ENCODE data around the gene UNC5B. TPM values are rescaled to one million over a fixed set of nuclear protein-coding genes. Genes with fewer than 3 reads are reported as not detected.

Gene UNC5B
- total RNA-seq, 4 donors from 2014 or later = 3.3 to 7.0 (median 5.9) TPM

GRCh38 chr10:71299071-71299785 lies 86.9 kb downstream of the UNC5B start:
- TF ChIP-seq CTCF (IDR thresholded peaks at IDR 0.05) (no peak), POLR2A (IDR thresholded peaks at IDR 0.05) (no peak), EP300 (IDR thresholded peaks at IDR 0.05) (no peak)
- WGBS, 2 donors = 68% methylated on average over 14 of the region's 14 CpGs
- Histone ChIP-seq H3K4me1 (peaks cover 0 to 20% (median 0%) of the 10 kb centered on the region in 4 donors), H3K36me3 (no peaks in the 10 kb centered on the region), H3K27ac (no peak overlapping the region), H3K4me3 (no peak overlapping the region), H3K9me3 (no peaks in the 10 kb centered on the region), H3K27me3 (no peaks in the 10 kb centered on the region)
- no peak for DNase-seq (ENCODE audit: low spot score in 2 of 2)

- H3K4me3 ChIP-seq = no peak overlapping the region
- no peak overlapping the region for H3K27ac ChIP-seq
- no peaks in the 10 kb centered on the region for H3K36me3 ChIP-seq
- 88 to 91% methylated on average over 8 to 14 of the region's 16 CpGs for WGBS, 2 donors
- no peaks in the 10 kb centered on the region for H3K9me3 ChIP-seq
- TF ChIP-seq EP300 (IDR thresholded peaks at IDR 0.05) (no peak), POLR2A (IDR thresholded peaks at IDR 0.05) (no peak), CTCF (IDR thresholded peaks at IDR 0.05) (no peak)
- no peak for DNase-seq (ENCODE audit: low spot score in 2 of 2)
- no peaks in the 10 kb centered on the region for H3K27me3 ChIP-seq
- peaks cover 0 to 18% (median 0%) of the 10 kb centered on the region in 4 donors for H3K4me1 ChIP-seq
Observed at GRCh38 chr10:71300555-71301370, 88.4 kb downstream of the UNC5B start.

GRCh38 chr10:71301371-71301916 lies 89.1 kb downstream of the UNC5B start:
- Histone ChIP-seq H3K4me3 (no peak overlapping the region), H3K36me3 (no peaks in the 10 kb centered on the region), H3K9me3 (no peaks in the 10 kb centered on the region), H3K27ac (no peak overlapping the region), H3K4me1 (peaks cover 0 to 18% (median 0%) of the 10 kb centered on the region in 4 donors), H3K27me3 (no peaks in the 10 kb centered on the region)
- no peak for DNase-seq (ENCODE audit: low spot score in 2 of 2)
- WGBS, 2 donors = 91 to 95% methylated on average over 8 to 11 of the region's 12 CpGs
- TF ChIP-seq POLR2A (IDR thresholded peaks at IDR 0.05) (no peak), CTCF (IDR thresholded peaks at IDR 0.05) (no peak), EP300 (IDR thresholded peaks at IDR 0.05) (no peak)

- no peaks in the 10 kb centered on the region for H3K27me3 ChIP-seq
- WGBS, 2 donors = 63 to 71% methylated on average over 4 of the region's 4 CpGs
- H3K4me1 ChIP-seq = peaks cover 0 to 18% (median 0%) of the 10 kb centered on the region in 4 donors
- no peak for TF ChIP-seq POLR2A (IDR thresholded peaks at IDR 0.05)
- no peak for TF ChIP-seq CTCF (IDR thresholded peaks at IDR 0.05)
- TF ChIP-seq EP300 (IDR thresholded peaks at IDR 0.05) = no peak
- no peak overlapping the region for H3K4me3 ChIP-seq
- DNase-seq (ENCODE audit: low spot score in 2 of 2) = no peak
- H3K36me3 ChIP-seq = no peaks in the 10 kb centered on the region
- H3K27ac ChIP-seq = no peak overlapping the region
- H3K9me3 ChIP-seq = no peaks in the 10 kb centered on the region
Observed at GRCh38 chr10:71302451-71302850, 90.1 kb downstream of the UNC5B start.

Data from tibial nerve (tissue), 4 donors.